HG03280 (cell line): ENCODE data around the gene SLC17A5.
A peak's percentile ranks its signal among the peaks of the same experiment; 100 is the strongest.
"Not testable (repeated sequence)": the region's sequence is repeated elsewhere in the genome, so short reads cannot be mapped to it uniquely, and the experiment has no call there.

Source experiments
- ATAC-seq: cut with Tn5 transposase; IDR thresholded peaks from one replicate; pipeline ENCODE4 v1.9.1; 2021; ENCODE audit warnings: mild to moderate bottlenecking, moderate library complexity; ENCODE audit not compliant: unreplicated experiment

Gene SLC17A5

DNA sequence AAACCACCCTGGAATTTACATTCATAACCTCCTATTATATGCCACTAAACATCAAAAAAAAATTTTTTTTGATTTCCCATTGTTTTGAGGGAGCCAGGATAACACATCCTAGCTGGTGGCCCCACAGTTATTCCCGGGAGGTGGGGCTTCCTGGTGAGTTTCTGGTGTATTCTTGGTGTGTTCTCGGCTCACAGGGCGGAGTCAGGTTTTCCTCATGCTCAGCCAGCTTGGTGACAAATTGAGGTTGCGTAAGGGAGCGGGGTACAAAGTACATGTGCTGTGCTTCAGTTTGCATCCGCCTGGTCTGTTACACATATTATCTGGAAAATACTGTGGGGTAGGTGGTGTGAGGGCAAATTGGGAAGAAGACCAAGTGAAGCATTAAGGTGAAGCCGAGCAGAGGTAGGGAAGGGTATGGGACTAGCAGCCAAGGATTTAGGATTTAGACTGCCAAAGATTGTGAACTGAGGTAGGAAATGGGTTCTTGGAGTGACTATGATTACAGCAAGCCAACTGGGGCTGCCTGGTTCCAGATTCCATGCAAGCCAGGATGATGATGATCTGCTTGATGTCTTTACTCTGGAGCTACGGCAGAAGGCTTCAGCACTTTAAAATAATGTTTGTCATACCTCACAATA lies 86.7 kb downstream of the SLC17A5 start:
- no peak for ATAC-seq

DNA sequence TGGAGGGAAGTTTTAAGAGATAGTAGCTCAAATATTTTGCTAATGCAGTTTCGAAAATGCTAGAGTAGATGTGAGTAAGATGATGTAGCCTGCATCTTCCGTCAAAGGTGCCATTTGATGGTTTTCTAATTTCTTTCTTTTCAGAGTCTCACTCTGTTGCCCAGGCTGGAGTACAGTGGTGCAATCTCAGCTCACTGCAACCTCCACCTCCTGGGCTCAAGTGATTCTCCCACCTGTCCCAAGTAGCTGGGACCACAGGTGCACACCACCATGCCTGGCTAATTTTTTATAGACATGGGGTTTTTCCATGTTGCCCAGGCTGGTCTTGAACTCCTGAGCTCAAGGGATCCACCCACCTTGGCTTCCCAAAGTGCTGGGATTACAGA lies 87.3 kb downstream of the SLC17A5 start:
- ATAC-seq: not testable (repeated sequence)

DNA sequence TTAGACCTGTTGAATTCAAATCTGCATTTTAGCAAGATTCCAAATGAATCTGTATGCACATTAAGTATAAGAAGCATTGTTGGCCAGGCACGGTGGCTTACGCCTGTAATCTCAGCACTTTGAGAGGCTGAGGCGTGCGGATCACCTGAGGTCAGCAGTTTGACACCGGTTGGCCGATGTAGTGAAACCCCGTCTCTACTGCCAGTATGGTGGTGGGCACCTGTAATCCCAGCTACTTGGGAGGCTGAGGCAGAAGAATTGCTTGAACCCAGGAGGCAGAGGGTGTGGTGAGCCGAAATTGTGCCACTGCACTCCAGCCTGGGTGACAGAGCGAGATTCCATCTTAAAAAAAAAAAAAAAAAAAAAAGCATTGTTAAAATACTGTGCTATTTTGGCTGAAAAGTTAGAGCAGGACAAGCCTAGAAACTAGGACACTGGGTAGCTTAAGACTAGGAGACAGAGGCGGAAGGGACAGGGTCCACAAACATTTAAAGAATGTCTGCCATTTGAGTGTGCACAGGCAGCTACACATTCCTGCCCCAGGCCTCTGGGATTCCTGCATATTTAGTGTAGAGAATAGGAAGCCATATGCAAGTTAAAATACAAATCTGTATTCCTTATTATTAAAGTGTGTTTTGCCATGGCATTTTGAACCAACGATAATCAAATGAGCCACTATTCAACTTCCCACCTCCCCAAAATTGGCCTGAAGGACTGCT lies 87.9 kb downstream of the SLC17A5 start:
- no peak for ATAC-seq

DNA sequence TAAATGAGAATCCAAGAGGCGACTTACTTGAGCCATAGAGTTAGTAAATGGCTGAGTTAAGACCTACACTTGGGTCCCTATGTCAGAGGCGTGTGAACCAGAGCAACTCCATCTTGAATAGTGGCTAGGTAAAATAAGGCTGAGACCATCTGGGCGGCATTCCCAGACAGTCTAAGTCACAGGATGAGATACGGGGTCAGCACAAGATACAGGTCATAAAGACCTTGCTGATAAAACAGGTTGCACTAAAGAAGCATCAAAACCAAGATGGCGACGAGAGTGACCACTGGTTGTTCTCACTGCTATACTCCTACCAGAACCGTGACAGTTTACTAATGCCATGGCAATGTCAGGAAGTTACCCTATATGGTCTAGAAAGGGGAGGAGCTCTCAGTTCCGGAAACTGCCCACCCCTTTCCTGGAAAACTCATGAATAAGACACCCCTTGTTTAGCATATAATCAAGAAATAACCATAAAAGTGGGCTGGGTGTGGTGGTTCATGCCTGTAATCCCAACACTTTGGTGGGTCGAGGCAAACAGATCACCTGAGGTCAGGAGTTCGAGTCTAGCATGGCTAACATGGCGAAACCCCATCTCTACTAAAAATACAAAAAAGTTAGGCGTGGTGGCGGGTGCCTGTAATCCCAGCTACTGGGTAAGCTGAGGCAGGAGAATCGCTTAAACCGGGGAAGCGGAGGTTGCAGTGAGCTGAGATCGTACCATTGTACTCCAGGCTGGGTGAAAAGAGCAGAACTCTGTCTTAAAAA lies 89.0 kb downstream of the SLC17A5 start:
- no peak for ATAC-seq

DNA sequence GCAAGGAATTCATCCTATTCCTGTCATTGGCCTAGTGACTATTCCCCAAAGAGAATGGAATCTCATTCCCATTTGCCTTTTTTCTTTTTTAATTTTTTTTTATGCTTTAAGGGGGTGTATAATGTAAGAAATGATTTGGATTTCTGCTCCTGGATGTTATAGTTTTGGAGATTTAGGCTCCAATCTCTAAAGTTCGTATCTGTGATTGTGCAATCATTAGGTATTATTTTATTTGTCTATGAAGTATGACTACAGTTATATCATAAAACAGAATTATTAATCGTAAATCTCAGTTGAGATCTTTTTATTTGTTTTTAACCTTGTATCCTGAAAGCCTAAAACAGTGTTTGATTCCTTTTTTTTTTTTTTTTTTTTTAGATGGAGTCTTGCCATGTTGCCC lies 91.2 kb downstream of the SLC17A5 start:
- no peak for ATAC-seq

DNA sequence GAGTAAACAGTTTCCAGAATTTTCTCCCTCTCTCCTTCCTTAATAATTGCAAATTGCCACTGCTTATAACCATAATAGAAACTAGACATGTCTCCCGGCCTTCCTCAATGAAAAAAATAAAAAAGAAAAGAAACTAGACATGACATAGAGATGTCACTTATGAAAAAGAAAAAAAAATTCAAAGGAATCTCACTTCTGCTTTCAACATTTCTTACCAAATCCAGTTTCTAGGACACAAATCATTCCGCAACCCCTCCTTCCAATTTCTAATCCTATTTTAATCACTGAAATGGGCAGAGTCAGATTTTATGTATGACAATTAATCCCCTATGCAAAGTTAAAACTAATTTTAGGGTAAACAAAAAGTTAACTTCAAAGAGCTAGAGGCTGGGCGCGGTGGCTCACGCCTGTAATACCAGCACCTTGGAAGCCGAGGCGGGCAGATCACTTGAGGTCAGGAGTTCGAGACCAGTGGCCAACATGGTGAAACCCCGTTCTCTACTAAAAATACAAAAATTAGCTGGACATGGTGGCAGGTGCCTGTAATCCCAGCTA lies 92.9 kb downstream of the SLC17A5 start:
- peak; percentile 64 for ATAC-seq

DNA sequence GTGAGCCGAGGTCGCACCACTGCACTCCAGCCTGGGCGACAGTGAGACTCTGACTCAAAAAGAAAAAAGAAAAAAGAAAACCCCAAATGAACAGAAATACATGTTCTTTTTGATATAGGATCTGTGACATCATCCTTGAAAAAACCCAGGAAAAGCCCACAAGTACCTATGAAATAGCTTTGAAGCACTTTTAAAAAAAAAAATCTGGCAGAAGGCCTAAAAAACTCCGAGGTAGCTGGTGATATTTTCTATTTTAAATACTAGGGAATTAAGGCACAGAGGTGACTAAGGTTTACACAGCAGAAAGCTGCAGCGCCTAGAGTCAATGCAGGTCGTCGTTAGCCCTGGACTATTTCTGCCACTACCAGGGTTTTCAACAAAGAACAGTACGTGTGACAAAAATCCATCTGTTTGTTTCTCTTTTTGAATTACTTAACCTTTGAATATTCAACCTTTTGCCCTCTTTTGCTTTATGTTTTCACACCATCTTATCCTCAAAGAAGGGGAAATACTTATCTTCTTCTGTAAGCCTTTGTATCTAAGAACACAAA lies 93.5 kb downstream of the SLC17A5 start:
- ATAC-seq: peak; percentile 56

DNA sequence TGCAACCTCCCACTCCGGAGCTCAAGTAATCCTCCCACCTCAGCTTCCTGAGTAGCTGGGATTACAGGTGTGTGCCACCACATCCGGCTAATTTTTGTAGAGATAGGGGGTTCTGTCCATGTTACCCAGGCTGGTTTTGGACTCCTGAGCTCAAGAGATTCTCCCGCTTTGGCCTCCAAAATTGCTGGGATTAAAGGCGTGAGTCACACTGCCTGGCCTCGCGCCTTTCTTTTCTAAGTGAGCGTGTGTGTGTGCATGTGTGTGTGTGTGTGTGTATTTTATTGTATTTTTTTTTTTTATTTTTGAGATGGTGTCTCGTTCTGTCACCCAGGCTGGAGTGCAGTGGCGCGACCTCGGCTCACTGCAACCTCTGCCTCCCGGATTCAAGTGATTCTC lies 94.4 kb downstream of the SLC17A5 start:
- not testable (repeated sequence) for ATAC-seq

DNA sequence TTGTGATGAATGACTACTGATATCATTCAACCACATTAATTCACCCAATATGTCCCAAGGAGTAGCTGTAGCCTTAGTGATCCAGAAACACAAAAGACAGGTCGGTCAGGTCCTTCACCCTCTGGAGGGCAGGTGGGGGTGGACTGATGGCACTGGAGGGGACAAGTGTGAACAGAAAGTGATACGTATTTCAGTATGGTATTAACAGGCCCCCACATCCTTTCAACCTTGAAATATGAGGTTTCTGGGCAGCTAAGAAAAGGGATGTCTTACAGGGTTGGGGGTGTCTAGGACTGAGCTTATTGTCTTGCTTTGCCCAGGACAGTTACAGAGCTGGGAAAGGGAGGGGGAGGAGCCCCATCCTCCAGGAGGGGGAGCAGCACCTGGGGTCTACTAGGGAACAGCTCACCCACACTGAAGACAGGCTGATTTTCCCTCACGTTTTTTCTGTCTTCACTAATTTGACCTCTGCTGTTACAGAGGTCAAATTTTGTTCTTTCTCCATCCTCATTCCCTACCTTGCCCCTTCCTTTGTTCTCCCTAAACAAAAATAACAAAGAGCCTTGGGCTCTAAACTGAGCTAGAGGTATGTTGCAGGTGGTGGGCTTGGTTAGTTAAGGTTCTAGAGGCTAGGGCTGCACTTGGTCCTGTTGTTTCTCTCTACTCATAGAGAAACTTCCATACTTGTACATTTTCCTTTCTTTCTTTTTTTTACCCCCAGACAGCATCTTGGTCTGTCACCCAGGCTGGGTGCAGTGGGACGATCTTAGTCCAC lies 95.0 kb downstream of the SLC17A5 start:
- no peak for ATAC-seq

DNA sequence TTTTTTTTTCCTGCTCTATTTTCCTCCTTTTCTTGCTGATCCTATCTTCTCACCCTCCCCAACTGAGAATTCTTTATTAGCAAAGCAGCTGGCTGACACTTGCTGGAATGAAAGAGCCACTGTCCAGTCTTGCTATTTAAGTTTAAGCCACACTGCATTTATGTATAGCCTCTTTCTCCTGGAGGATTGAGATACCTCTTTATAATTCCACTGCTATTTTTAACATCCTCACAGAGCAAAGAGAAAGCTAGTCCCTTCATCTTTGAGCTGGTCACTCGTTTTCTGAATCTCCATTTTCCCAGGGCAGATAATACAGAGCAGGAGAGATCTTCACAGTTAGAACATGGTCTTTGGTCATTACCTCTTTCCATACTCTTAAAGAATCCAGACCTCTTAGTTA lies 97.0 kb downstream of the SLC17A5 start:
- ATAC-seq: no peak

DNA sequence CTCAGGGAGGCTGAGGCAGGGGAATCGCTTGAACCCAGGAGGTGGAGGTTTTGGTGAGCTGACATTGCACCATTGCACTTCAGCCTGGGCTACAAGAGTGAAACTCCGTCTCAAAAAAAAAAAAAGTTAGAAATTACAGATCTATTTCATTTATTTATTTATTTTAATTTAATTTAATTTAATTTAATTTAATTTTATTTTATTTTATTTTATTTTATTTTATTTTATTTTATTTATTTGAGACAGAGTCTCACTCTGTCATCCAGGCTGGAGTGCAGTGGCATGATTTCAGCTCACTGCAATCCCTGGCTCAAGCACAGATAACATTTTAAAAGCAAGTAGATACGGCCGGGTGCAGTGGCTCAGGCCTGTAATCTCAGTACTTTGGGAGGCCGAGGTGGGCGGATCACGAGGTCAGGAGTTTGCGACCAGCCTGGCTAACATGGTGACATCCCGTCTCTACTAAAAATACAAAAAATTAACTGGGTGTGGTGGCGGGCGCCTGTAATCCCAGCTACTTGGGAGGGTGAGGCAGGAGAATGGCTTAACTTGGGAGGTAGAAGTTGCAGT lies 98.3 kb downstream of the SLC17A5 start:
- not testable (repeated sequence) for ATAC-seq

DNA sequence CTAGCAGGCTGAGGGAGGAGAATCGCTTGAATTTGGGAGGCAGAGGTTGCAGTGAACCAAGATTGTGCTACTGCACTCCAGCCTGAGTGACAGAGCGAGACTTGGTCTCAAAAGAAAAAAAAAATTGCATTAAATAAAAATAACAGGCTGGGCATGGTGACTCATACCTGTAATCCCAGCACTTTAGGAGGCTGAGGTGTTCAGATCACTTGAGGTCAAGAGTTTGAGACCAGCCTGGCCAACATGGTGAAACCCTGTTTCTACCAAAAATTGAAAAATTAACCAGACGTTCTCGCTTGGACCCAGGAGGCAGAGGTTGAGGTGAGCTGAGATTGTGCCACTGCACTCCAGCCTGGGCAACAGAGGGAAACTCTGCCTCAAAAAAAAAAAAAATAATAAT lies 102.7 kb downstream of the SLC17A5 start:
- ATAC-seq: not testable (repeated sequence)

DNA sequence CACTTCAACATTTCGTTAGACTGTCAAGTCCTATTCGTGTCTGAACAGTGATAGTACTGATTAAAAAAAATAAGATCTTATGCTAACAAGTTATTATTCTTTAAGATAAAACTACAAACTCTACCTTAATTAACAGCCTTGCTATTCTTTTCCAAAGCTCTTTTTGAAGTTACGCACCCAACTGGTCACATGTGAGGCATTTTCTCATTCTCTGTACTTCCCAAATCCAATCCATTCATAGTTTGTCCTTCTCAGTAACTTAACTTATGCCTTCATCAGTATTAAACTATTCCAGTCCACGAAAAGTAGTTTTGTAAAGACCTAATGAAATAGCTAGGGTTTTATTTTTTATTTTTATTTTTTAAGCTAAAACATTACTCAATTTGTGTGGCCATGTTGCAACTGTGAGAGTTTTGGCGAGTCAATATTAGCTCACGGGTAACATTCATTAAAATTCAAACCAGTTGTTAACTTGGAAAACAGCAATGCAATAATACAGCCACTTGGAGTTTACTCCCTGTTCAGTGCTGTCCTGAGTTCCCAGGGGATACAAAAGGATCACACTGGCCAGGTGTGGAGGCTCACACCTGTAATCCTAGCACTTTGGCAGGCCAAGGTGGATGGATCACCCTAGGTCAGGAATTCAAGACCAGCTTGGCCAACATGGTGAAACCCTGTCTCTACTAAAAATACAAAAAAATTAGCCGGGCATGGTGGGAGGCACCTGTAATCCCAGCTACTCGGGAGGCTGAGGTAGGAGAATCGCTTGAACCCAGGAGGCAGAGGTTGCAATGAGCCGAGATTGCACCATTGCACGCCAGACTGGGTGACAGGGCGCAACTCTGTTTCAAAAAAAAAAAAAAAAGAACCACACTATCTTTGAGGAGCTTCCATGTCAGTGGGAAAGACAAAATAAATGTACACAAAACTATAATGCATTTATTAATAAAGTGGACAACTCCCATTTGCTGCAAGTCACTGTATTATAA lies 105.0 kb downstream of the SLC17A5 start:
- ATAC-seq: no peak

DNA sequence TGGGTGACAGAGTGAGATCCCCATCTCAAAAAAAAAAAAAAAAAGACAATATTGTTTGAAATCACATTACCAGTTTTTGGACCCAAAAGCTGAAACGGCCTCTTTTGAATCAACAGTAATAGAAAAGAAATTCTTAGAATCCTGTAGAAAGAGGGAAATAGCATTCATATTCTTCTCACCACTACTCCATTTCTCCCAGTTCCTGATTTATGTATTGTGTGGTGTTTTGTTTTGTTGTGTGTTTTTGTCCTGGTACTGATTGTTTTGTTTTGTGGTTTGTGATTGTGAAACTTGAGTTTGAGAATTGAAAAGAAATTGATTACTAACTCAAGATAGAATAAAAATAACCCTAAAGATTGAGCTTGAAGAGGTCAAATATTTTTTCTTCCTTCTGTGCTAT lies 106.8 kb downstream of the SLC17A5 start:
- ATAC-seq: no peak
